Fibroblast of lung (primary cell): Measurements from ENCODE around the gene KIF26B. TPM values are rescaled to one million over a fixed set of nuclear protein-coding genes. Genes with fewer than 3 reads are reported as not detected.

Source experiments
- DNase-seq, 2 donors: peaks; one replicate each; pipeline versions ENCODE4 v3.0.0 to v3.0.0-alpha.2; 2010; ENCODE audit warnings: low read depth in 2 of 2
- H2AFZ ChIP-seq: 2 replicates; pipeline ENCODE4 v1.5.1; 2012; ENCODE audit warnings: low read length, control low read depth, inconsistent platforms
- H3K27ac ChIP-seq: 2 replicates; pipeline ENCODE4 v1.5.1; 2011; ENCODE audit warnings: low read length, control low read depth; ENCODE audit not compliant: insufficient read depth
- H3K27me3 ChIP-seq: 2 replicates; pipeline ENCODE4 v1.5.1; 2011; ENCODE audit warnings: mild to moderate bottlenecking, low read length; ENCODE audit not compliant: control insufficient read depth, insufficient read depth
- H3K36me3 ChIP-seq: 2 replicates; pipeline ENCODE4 v1.5.1; 2011; ENCODE audit warnings: low read length; ENCODE audit not compliant: control insufficient read depth, insufficient read depth
- H3K4me1 ChIP-seq: 2 replicates; pipeline ENCODE4 v1.5.1; 2011; ENCODE audit warnings: low read length; ENCODE audit not compliant: control insufficient read depth, insufficient read depth; ENCODE audit errors: extremely low read depth
- H3K4me2 ChIP-seq: 2 replicates; pipeline ENCODE4 v1.5.1; 2011; ENCODE audit warnings: low read length, control low read depth; ENCODE audit not compliant: insufficient read depth; ENCODE audit errors: extremely low read depth
- H3K4me3 ChIP-seq, 4 experiments: fragments of 200-600 bp in 1 of 4; sonication (generic) in 1 of 4; replicated peaks in 1 of 4; 2 replicates each; pipeline ENCODE4 v1.5.1; 2011 to 2016; ENCODE audit warnings: low read length in 4 of 4, low read depth in 3 of 4, mild to moderate bottlenecking in 3 of 4, control low read depth in 2 of 4, inconsistent platforms in 1 of 4, mixed read lengths in 1 of 4; ENCODE audit not compliant: insufficient read depth in 1 of 4; ENCODE audit errors: control extremely low read depth in 1 of 4
- H3K79me2 ChIP-seq: 2 replicates; pipeline ENCODE4 v1.5.1; 2012; ENCODE audit warnings: mild to moderate bottlenecking, low read length, inconsistent platforms; ENCODE audit not compliant: control insufficient read depth, insufficient read depth
- H3K9ac ChIP-seq: 2 replicates; pipeline ENCODE4 v1.5.1; 2011; ENCODE audit warnings: mild to moderate bottlenecking, low read length, control low read depth; ENCODE audit not compliant: insufficient read depth
- H3K9me3 ChIP-seq: 2 replicates; pipeline ENCODE4 v1.5.1; 2012; ENCODE audit warnings: low read depth, low read length; ENCODE audit not compliant: control insufficient read depth, insufficient read depth
- H4K20me1 ChIP-seq: 2 replicates; pipeline ENCODE4 v1.5.1; 2011; ENCODE audit warnings: low read length; ENCODE audit not compliant: control insufficient read depth, insufficient read depth; ENCODE audit errors: extremely low read depth
- CTCF ChIP-seq, 2 donors: IDR thresholded peaks in 1 of 2; conservative IDR thresholded peaks in 1 of 2; 1 replicate in 1 of 2; 2 replicates in 1 of 2; pipeline ENCODE4 v1.5.1; 2011 to 2012; ENCODE audit warnings: low read length in 2 of 2, control low read depth in 1 of 2, inconsistent platforms in 1 of 2, low read depth in 1 of 2, mild to moderate bottlenecking in 1 of 2
- EZH2 ChIP-seq: IDR thresholded peaks from 2 replicates; pipeline ENCODE4 v1.5.1; 2012; ENCODE audit warnings: low read length, control low read depth, mild to moderate bottlenecking; ENCODE audit errors: missing control alignments
- polyA plus RNA-seq, 2 donors: library from polyadenylated mRNA; depleted of rRNA in 1 of 2; stranded (reverse) in 1 of 2; unstranded in 1 of 2; fragments of >200 nt; gene quantifications; 2 replicates each; pipeline ENCODE4 v1.2.1, GENCODE V29; 2011 to 2012; ENCODE audit warnings: missing spikeins in 1 of 2
- total RNA-seq: library from RNA; depleted of rRNA; stranded (reverse); fragments of >200 nt; gene quantifications from 2 replicates; pipeline ENCODE4 v1.2.1, GENCODE V29; 2014

KIF26B gene
- total and polyA plus RNA-seq, 2 donors (not counting 1 experiment from before 2014, with no cell fraction given), result 5.3 to 6.1 TPM

- H3K4me3 ChIP-seq, result no peak overlapping the region
Measured at GRCh38 chr1:245701631-245702030, 546.8 kb downstream of the KIF26B start.

GRCh38 chr1:245702346-245702745, 547.6 kb downstream of the KIF26B start:
- H3K9me3 ChIP-seq, result no peaks in the 10 kb centered on the region
- H3K79me2 ChIP-seq, result no peaks in the 10 kb centered on the region
- no peak for DNase-seq
- no peak overlapping the region for H3K27ac ChIP-seq
- TF ChIP-seq EZH2, result no peak
- TF ChIP-seq CTCF (conservative IDR thresholded peaks at IDR 0.05 in 1 of 2, IDR thresholded peaks at IDR 0.05 in 1 of 2; ENCODE audit: low read depth in 1 of 2, low read length in 2 of 2), result no peak
- peaks cover 3% of the 10 kb centered on the region for H3K4me1 ChIP-seq
- H3K27me3 ChIP-seq, result no peaks in the 10 kb centered on the region
- no peaks in the 10 kb centered on the region for H3K36me3 ChIP-seq
- no peak overlapping the region for H3K4me2 ChIP-seq
- no peak overlapping the region for H3K9ac ChIP-seq
- no peak overlapping the region for H3K4me3 ChIP-seq
- no peaks in the 10 kb centered on the region for H4K20me1 ChIP-seq
- H2AFZ ChIP-seq, result no peak overlapping the region

More at GRCh38 chr1:245701631-245702030, 546.8 kb downstream of the KIF26B start:
- no peaks in the 10 kb centered on the region for H3K9me3 ChIP-seq
- H3K9ac ChIP-seq, result no peak overlapping the region
- TF ChIP-seq CTCF (conservative IDR thresholded peaks at IDR 0.05 in 1 of 2, IDR thresholded peaks at IDR 0.05 in 1 of 2; ENCODE audit: low read depth in 1 of 2, low read length in 2 of 2) (no peak), EZH2 (no peak)
- H3K27ac ChIP-seq, result no peak overlapping the region
- no peak for DNase-seq
- H3K36me3 ChIP-seq, result no peaks in the 10 kb centered on the region
- no peak overlapping the region for H3K4me2 ChIP-seq
- no peak overlapping the region for H2AFZ ChIP-seq
- H3K27me3 ChIP-seq, result no peaks in the 10 kb centered on the region
- peaks cover 3% of the 10 kb centered on the region for H3K4me1 ChIP-seq
- H4K20me1 ChIP-seq, result no peaks in the 10 kb centered on the region
- no peaks in the 10 kb centered on the region for H3K79me2 ChIP-seq

DNA sequence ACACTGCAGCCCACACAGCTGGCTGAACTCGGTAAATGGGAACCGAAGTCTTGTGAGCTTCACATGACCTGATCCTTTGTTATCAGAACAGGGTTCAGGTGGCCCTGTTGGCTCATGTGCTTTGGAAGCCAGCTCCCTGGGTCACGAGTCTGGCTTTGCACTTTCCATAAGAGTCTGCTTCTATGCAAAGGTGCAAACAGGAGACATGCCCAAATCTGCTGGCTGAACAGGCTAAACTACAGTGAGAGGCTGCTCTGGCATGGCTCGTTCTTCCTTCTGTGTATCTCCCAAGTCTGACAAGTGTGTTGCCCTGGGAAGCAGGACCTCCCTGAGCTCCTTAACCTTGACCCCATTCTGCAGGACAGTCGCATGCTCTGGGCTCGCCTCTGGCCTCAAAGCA, 549.6 kb downstream of the KIF26B start:
- H3K36me3 ChIP-seq, result no peaks in the 10 kb centered on the region
- no peaks in the 10 kb centered on the region for H3K79me2 ChIP-seq
- no peak overlapping the region for H2AFZ ChIP-seq
- H3K4me1 ChIP-seq, result peaks cover 3% of the 10 kb centered on the region
- H3K4me3 ChIP-seq, result no peak overlapping the region
- no peak for TF ChIP-seq EZH2
- no peak for TF ChIP-seq CTCF (conservative IDR thresholded peaks at IDR 0.05 in 1 of 2, IDR thresholded peaks at IDR 0.05 in 1 of 2; ENCODE audit: low read depth in 1 of 2, low read length in 2 of 2)
- no peak overlapping the region for H3K4me2 ChIP-seq
- no peak overlapping the region for H3K9ac ChIP-seq
- no peaks in the 10 kb centered on the region for H3K27me3 ChIP-seq
- H3K9me3 ChIP-seq, result no peaks in the 10 kb centered on the region
- DNase-seq, result no peak
- no peaks in the 10 kb centered on the region for H4K20me1 ChIP-seq
- H3K27ac ChIP-seq, result no peak overlapping the region
